WI38 (cell line): ENCODE measurements around the gene DCDC2.

Experiments
- H3K4me3 ChIP-seq: 2 replicates; pipeline ENCODE4 v1.5.1; 2011; ENCODE audit warnings: low read depth, mild to moderate bottlenecking, control low read depth, low read length
- TF ChIP-seq, protein P1 (sequence below): IDR thresholded peaks from 2 replicates; pipeline ENCODE4 v1.5.1; 2012; ENCODE audit warnings: low read depth, mild to moderate bottlenecking, control low read depth, low read length

DCDC2 gene

DNA sequence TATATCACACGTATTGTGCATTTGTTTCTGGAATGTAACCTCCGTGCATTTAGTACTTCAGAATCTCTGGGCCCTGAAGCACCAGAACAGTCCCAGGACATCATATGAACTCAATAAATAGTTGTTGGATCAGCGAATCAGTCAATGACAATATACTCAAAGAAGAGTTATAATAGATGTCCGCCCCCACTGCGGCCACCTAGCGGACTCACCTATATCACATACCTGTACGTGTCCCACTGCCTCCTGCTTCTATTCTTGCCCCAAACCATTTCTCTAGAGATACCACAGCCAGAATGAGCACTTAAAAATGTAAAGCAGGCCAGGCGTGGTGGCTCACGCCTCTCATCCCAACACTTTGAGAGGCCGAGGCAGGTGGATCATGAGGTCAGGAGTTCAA is 73.9 kb downstream of the DCDC2 start:
- no peak overlapping the region for H3K4me3 ChIP-seq
- TF ChIP-seq, protein P1, sequence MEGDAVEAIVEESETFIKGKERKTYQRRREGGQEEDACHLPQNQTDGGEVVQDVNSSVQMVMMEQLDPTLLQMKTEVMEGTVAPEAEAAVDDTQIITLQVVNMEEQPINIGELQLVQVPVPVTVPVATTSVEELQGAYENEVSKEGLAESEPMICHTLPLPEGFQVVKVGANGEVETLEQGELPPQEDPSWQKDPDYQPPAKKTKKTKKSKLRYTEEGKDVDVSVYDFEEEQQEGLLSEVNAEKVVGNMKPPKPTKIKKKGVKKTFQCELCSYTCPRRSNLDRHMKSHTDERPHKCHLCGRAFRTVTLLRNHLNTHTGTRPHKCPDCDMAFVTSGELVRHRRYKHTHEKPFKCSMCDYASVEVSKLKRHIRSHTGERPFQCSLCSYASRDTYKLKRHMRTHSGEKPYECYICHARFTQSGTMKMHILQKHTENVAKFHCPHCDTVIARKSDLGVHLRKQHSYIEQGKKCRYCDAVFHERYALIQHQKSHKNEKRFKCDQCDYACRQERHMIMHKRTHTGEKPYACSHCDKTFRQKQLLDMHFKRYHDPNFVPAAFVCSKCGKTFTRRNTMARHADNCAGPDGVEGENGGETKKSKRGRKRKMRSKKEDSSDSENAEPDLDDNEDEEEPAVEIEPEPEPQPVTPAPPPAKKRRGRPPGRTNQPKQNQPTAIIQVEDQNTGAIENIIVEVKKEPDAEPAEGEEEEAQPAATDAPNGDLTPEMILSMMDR, result no peak

DNA sequence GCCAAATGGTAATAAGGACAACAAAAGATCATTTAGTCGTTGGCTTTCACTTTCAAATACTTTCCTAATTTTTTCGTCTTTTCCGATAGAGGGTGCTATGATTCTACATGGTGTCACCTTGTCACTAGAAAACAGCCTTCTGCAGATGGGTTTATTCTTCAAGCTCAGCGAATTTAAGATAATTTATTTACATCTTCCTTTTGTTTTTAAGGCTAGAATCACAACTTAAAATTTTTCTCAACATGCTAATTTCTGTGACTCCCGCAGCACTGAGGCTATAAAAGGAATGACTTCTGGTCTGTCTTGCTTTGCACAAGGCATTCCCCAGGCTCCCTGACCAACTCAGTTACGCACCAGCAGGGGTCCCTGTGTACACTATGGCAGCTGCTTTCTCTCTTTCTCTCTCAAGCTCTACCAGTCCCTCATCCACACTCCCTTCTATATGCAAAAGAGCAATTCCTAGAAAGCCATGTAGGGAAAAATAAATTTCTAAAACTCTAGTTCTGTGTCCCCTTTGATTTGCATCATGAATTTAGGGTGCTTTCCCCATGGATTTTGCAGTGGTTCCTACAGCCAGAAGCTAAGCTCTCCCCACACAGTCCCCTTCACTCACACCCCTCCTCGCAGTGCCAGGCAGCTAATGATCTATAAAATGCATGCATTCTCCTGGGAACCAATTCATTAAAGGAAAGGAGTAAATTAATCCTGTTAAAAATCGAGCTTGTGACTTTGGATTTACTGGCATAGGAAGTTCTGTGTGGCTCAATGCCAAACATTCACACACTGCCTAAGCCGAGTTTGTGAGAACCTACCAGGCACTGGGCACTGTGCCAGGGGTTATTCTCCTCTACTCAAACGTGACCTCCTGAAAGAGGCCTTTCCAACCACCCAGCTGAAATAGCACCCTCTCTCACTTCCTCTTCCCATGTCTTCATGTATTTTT is 74.5 kb downstream of the DCDC2 start:
- TF ChIP-seq, protein P1, result peak; percentile 48
- H3K4me3 ChIP-seq, result no peak overlapping the region

DNA sequence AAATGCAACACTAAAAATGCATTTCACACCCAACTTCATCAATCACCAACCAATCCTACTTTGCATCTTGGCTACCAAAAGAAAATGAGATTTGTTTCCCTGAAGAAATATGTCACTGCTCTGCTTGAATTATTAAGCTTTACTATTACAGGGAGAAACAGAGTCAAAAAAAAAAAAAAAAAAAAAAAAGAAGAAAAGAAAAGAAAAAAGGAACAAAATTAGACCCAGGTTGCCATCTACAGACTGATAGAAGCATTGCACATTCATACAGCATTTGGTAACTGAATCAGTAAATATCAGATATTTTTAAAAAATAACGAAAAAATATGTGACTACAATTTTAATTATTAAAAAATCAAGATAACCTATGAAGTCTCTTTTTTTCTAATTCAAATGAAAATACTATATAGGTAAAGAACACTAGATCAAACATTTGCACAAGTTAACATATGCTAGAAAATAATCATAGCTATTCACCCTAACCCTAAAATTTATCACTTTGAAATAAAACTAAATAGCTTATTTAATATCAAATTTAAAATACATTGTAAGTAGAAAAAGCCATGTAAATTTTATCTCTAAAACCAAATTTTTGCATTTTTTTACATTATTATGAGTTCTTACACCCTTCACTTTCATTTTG is 83.3 kb downstream of the DCDC2 start:
- no peak overlapping the region for H3K4me3 ChIP-seq
- TF ChIP-seq, protein P1, result no peak

DNA sequence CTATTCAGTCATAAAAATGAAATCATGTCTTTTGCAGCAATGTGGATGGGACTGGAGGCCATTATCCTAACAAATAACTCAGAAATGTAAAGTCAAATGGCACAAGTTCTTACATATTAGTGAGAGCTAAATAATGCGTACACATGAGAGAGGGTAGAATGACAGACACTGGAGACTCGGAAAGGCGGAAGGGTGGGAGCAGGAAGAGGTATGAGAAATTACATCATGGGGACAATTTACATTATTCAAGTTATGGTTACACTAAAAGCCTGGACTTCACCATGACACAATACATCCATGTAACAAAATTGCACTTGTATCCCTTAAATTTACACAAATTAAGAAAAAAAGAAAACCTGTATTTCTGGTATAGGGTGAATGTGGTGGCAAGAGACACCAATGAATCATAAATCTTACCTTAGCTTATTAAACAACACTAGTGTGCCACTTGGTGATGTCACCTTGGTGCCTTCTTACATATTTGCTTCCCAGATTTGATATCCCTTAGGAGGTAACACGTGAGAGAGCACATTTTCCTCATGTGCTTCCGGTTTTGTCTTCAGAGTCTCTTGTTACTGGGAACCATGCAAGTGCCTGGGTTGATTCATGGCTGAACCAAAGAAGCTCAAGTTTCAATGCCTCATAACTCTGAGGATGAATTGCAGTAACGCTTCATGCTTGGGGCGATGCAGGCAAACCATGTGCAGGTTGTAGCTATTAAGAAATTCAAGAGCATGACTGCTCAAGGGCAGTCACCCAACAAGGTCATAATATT is 84.6 kb downstream of the DCDC2 start:
- no peak overlapping the region for H3K4me3 ChIP-seq
- TF ChIP-seq, protein P1, result no peak

DNA sequence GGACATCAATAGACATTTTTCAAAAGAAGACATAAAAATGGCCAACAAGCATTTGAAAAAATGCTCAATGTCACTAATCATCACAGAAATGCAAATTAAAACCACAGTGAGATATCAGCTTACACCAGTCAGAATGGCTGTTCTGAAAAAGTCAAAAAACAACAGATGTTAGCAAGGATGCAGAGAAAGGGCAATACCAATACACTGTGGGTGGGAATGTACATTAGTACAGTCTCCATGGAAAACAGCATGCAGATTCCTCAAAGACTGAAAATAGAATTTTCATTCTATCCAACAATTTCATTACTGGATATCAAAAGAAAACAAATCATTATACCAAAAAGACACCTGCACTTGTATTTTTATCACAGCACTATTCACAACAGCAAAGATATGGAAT is 85.3 kb downstream of the DCDC2 start:
- no peak overlapping the region for H3K4me3 ChIP-seq
- TF ChIP-seq, protein P1, result no peak

DNA sequence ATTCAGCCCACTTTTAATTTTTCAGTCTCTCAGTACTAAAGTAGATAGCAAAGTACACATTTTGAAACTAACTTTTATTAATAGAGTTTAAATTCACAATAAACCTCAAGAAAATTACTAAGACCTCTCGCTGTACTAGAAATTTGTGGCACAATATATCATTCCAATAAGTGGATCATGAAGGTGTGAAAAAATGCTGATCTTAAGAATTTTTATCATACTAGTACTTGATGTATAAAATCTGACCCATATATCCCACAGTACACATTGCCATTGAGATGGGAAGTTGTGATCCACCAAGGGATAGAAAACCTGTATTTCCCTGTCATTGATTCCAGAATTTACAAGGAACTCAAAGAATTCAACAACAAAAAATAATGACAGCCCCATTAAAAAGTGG is 85.7 kb downstream of the DCDC2 start:
- TF ChIP-seq, protein P1, result no peak
- H3K4me3 ChIP-seq, result no peak overlapping the region
